Activated B cell treated with CpG ODN at 0.5 μM for 24 hours (primary cell): ENCODE data around the gene IL6R. TPM values are rescaled to one million over a fixed set of nuclear protein-coding genes. Genes with fewer than 3 reads are reported as not detected.

Experiments used
- ATAC-seq: fragments of 200-7000 bp; cut with Tn5 transposase; one replicate; pipeline ENCODE4 v1.10.0; 2021; ENCODE audit warnings: low read depth, mild to moderate bottlenecking, moderate library complexity
- CTCF ChIA-PET: fragments of 350-600 bp; sonication (Branson Sonifier 250); formaldehyde crosslinking; loops from one replicate; lab custom pipeline; 2021; ENCODE audit warnings: antibody characterized with exemption; lab: Charles Lee
- POLR2A ChIA-PET: fragments of 350-600 bp; sonication (Branson Sonifier 250); formaldehyde crosslinking; loops from one replicate; lab custom pipeline; 2021; ENCODE audit warnings: antibody characterized with exemption; lab: Charles Lee
- DNase-seq: peaks from one replicate; pipeline ENCODE4 v3.0.0; 2022
- H3K27ac Mint-ChIP-seq: one replicate; pipeline ENCODE4 v1.8.0; 2020; ENCODE audit warnings: mixed read lengths
- H3K27me3 Mint-ChIP-seq: one replicate; pipeline ENCODE4 v1.8.0; 2021; ENCODE audit warnings: mixed read lengths
- H3K36me3 Mint-ChIP-seq: one replicate; pipeline ENCODE4 v1.8.0; 2021; ENCODE audit warnings: low read depth, mixed read lengths
- H3K4me1 Mint-ChIP-seq: one replicate; pipeline ENCODE4 v1.8.0; 2021; ENCODE audit warnings: mixed read lengths
- H3K4me3 Mint-ChIP-seq: one replicate; pipeline ENCODE4 v1.8.0; 2020; ENCODE audit warnings: mild to moderate bottlenecking, mixed read lengths
- H3K9me3 Mint-ChIP-seq: one replicate; pipeline ENCODE4 v1.8.0; 2020; ENCODE audit warnings: mixed read lengths
- intact Hi-C: fragments of 100-400 bp; cut with micrococcal nuclease; formaldehyde crosslinking; loops from one replicate; pipeline ENCODE4 v1.15.1; 2024
- total RNA-seq: library from RNA; stranded (reverse); gene quantifications from 2 replicates; pipeline ENCODE4 v1.2.3, GENCODE V29; 2022
- TF ChIP-seq, protein P1 (sequence below): fragments of 200-600 bp; IDR thresholded peaks from one replicate; pipeline ENCODE4 v1.8.0; 2022; ENCODE audit warnings: antibody characterized with exemption, mild to moderate bottlenecking

Gene IL6R
- total RNA-seq, 1 donor from 2014 or later, result 3.3 TPM

DNA sequence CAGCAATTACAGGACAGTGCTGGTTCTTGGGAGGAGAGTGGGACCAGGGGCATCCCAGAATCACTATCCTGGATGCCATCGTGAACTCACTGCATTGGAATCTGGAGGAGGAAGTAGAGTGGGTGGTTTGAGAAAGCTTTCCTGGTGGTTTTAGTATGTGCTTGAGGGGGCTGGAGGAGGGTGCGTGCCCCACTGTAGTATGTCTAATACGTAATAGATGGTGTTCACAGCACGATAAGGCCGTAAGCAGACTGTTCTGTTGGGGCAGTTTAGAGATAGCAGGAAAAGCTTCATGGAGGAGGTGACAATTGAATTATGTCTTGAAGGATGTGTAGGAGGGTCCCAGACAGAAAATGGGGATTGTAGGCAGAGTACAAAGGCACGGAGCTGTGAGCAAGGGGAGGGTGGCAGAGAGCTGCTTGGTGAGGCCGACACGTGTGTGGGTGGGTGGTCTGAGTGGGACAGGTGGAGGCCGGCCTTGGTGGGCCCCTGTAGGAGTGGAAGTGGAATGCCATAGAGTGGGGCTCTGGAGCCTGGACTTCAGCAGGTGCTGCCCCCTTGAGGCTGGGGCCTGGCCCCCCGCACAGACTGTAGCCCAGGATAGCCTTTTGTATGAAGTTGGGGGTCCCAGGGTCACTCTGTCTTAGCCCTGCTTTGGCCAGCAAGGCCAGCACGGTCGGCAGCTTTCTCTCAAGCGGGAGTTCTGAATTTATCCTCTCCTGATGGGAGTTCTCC is 37.0 kb downstream of the IL6R start:
- POLR2A ChIA-PET, result interaction anchor here (0.5 kb wide), 1 partner anchor 15 kb away, joined by 4 read pairs; no protein-coding TSS in a partner anchor
- Mint-ChIP-seq H3K36me3 (no peaks in the 10 kb centered on the region), H3K4me3 (no peak overlapping the region)

DNA sequence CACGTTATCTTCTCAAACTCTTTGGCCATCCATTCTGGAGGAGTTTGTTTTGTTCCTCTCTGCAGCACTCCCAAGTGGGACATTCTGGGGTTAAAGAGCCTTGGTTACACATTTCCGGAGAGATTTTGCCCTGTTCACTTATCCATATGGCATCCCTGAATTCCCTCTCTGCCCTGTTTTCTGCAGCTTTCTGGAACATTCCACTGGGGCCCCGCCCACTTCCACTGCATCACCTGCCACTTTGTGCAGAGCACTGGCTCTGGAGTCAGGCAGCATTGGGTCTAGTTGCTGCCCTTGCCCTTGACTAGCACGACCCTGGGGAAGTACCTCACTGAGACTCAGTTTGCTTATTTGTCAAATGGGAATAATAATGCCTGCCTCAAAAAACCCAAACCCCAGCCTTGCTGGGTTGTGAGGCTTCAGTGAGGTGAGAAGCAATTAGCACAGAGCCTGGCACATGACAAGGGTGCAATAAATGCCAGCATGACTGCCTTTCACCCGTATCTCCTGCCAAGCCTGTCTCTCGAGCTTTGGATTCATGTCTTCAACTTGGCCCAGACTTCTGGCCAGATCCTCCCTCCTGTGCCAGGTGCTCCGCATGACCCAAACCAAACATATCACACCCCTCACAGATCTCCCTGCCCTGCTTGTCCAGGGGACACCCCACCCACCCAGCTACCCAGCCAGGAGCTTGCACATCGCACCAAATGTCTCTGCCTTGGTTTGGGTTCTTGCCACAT is 38.3 kb downstream of the IL6R start:
- H3K4me1 Mint-ChIP-seq, result peaks cover 16% of the 10 kb centered on the region
- ChIA-PET CTCF (no interaction called here), POLR2A (no interaction called here)
- no peaks in the 10 kb centered on the region for H3K9me3 Mint-ChIP-seq
- H3K27ac Mint-ChIP-seq, result no peak overlapping the region
- ATAC-seq (no peak), DNase-seq (no peak)
- no peaks in the 10 kb centered on the region for H3K36me3 Mint-ChIP-seq
- TF ChIP-seq, protein P1, sequence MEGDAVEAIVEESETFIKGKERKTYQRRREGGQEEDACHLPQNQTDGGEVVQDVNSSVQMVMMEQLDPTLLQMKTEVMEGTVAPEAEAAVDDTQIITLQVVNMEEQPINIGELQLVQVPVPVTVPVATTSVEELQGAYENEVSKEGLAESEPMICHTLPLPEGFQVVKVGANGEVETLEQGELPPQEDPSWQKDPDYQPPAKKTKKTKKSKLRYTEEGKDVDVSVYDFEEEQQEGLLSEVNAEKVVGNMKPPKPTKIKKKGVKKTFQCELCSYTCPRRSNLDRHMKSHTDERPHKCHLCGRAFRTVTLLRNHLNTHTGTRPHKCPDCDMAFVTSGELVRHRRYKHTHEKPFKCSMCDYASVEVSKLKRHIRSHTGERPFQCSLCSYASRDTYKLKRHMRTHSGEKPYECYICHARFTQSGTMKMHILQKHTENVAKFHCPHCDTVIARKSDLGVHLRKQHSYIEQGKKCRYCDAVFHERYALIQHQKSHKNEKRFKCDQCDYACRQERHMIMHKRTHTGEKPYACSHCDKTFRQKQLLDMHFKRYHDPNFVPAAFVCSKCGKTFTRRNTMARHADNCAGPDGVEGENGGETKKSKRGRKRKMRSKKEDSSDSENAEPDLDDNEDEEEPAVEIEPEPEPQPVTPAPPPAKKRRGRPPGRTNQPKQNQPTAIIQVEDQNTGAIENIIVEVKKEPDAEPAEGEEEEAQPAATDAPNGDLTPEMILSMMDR, result no peak
- no peak overlapping the region for H3K4me3 Mint-ChIP-seq
- intact Hi-C loops, result loop anchor here (5.0 kb wide), 1 partner anchor 91 kb away; no protein-coding TSS in a partner anchor
- no peaks in the 10 kb centered on the region for H3K27me3 Mint-ChIP-seq

More for the DNA sequence above, 37.0 kb downstream of the IL6R start:
- Mint-ChIP-seq H3K9me3 (no peaks in the 10 kb centered on the region), H3K27ac (no peak overlapping the region), H3K27me3 (no peaks in the 10 kb centered on the region), H3K4me1 (peaks cover 16% of the 10 kb centered on the region)
- CTCF ChIA-PET, result no interaction called here
- ATAC-seq (no peak), DNase-seq (no peak)
- intact Hi-C loops, result loop anchor here (5.0 kb wide), 1 partner anchor 90 kb away; no protein-coding TSS in a partner anchor
- TF ChIP-seq, protein P1, result no peak

DNA sequence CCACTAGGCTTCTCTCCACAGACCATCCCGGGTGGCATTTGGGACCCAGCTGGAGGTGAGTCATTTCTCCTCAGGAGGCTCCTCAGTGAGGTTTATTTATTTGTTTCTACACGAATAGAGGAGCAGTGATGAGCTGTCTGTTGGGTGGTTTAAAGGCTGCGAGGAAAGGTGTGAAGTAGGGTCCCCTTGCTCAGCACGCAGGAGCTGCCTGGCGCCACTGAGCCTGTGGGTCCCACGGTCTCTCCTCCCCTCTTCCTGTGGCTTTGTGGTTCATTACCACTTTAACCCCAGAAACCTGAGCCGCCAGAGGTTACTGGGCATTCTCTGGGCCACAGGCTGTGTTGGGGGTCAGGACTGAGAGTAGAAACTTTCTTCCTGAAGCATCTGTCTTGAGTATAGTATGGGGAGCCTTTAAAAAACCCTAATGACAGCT is 39.9 kb downstream of the IL6R start:
- Mint-ChIP-seq H3K27ac (no peak overlapping the region), H3K36me3 (no peaks in the 10 kb centered on the region), H3K9me3 (no peaks in the 10 kb centered on the region), H3K27me3 (no peaks in the 10 kb centered on the region), H3K4me3 (no peak overlapping the region), H3K4me1 (peaks cover 8% of the 10 kb centered on the region)
- intact Hi-C loops, result no loop called here
- no peak for ATAC-seq
- no peak for DNase-seq
- CTCF ChIA-PET, result no interaction called here
- TF ChIP-seq, protein P1, result no peak
- POLR2A ChIA-PET, result interaction anchor here (0.8 kb wide), 1 partner anchor 22 kb away, joined by 3 read pairs; no protein-coding TSS in a partner anchor

DNA sequence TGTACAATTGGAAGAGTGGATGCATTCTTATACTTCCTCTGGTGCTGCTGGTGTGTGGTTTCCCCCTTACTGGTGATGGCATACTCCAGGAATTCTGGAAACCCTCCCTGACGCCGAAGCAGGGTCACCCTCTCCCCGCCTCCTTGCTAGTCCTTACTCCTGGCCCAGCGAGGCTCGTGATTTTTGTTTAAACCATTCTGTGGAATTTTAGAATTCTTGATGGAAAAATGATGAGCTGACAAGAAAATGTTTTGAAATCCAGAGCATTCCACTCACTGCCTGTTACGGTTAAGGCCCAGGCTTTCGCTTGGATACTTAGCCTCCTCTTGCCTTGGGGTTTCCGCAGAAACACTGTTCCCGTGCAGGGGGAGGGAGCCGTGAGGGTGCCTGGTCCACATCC is 41.1 kb downstream of the IL6R start:
- Mint-ChIP-seq H3K4me3 (no peak overlapping the region), H3K9me3 (no peaks in the 10 kb centered on the region), H3K4me1 (no peaks in the 10 kb centered on the region), H3K36me3 (no peaks in the 10 kb centered on the region), H3K27me3 (no peaks in the 10 kb centered on the region), H3K27ac (no peak overlapping the region)
- ChIA-PET CTCF (no interaction called here), POLR2A (no interaction called here)
- ATAC-seq (no peak), DNase-seq (no peak)
- intact Hi-C loops, result no loop called here
- TF ChIP-seq, protein P1, result no peak

DNA sequence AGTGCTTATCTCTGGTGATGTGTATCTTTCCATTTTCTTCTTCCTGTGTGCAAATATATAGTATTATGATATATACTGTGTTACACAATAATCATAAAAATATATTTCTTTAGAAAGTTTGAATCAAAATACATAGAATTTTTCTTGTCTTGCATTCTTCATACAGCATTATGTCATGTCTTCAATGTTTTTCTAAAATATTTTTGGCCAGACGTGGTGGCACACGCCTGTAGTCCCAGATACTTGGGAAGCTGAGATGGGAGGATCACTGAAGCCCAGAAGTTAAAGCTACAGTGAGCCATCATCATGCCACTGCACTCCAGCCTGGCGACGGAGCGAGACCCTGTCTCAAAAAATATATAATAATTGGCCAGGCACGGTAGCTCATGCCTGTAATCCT is 41.6 kb downstream of the IL6R start:
- ChIA-PET CTCF (no interaction called here), POLR2A (no interaction called here)
- Mint-ChIP-seq H3K4me1 (no peaks in the 10 kb centered on the region), H3K27ac (no peak overlapping the region), H3K36me3 (no peaks in the 10 kb centered on the region), H3K27me3 (no peaks in the 10 kb centered on the region), H3K4me3 (no peak overlapping the region), H3K9me3 (no peaks in the 10 kb centered on the region)
- TF ChIP-seq, protein P1, result no peak
- intact Hi-C loops, result no loop called here
- DNase-seq, result no peak
- no peak for ATAC-seq
